Hepatocyte (in vitro differentiated cells): ENCODE measurements around the gene SERPINE2. TPM values are rescaled to one million over a fixed set of nuclear protein-coding genes. Genes with fewer than 3 reads are reported as not detected.

Experiments used
- DNase-seq: peaks from one replicate; pipeline ENCODE4 v3.0.0-alpha.2; 2016; ENCODE audit warnings: low spot score
- H2AFZ ChIP-seq: fragments of 200-600 bp; sonication (generic); 2 replicates; pipeline ENCODE4 v1.6.0; 2016; ENCODE audit warnings: antibody characterized with exemption, mild to moderate bottlenecking
- H3K27ac ChIP-seq: fragments of 200-600 bp; sonication (generic); 2 replicates; pipeline ENCODE4 v1.5.1; 2016; ENCODE audit warnings: mild to moderate bottlenecking
- H3K27me3 ChIP-seq: fragments of 200-600 bp; sonication (generic); 2 replicates; pipeline ENCODE4 v1.6.1; 2016
- H3K36me3 ChIP-seq: fragments of 200-600 bp; sonication (generic); replicated peaks from 2 replicates; pipeline ENCODE4 v1.5.1; 2016; ENCODE audit warnings: low read depth; ENCODE audit not compliant: insufficient read depth
- H3K4me1 ChIP-seq: fragments of 200-600 bp; sonication (generic); 2 replicates; pipeline ENCODE4 v1.5.1; 2016; ENCODE audit warnings: mild to moderate bottlenecking, moderate library complexity; ENCODE audit not compliant: insufficient read depth
- H3K4me2 ChIP-seq: fragments of 200-600 bp; sonication (generic); 2 replicates; pipeline ENCODE4 v1.6.0; 2016
- H3K4me3 ChIP-seq: fragments of 200-600 bp; sonication (generic); 2 replicates; pipeline ENCODE4 v1.5.1; 2016; ENCODE audit warnings: mild to moderate bottlenecking
- H3K79me2 ChIP-seq: fragments of 200-600 bp; sonication (generic); 2 replicates; pipeline ENCODE4 v1.6.0; 2017; ENCODE audit warnings: mild to moderate bottlenecking
- H3K9me2 ChIP-seq: fragments of 200-600 bp; sonication (generic); replicated peaks from 2 replicates; pipeline ENCODE4 v1.6.0; 2017; ENCODE audit warnings: mild to moderate bottlenecking; ENCODE audit not compliant: insufficient read depth
- H3K9me3 ChIP-seq: fragments of 200-600 bp; sonication (generic); 2 replicates; pipeline ENCODE4 v1.5.1; 2016; ENCODE audit warnings: low read depth, mild to moderate bottlenecking
- H4K20me1 ChIP-seq: fragments of 200-600 bp; sonication (generic); 2 replicates; pipeline ENCODE4 v1.6.0; 2016; ENCODE audit warnings: mild to moderate bottlenecking; ENCODE audit not compliant: insufficient read depth, poor library complexity, severe bottlenecking
- CTCF ChIP-seq: fragments of 200-600 bp; sonication (generic); IDR thresholded peaks from 2 replicates; pipeline ENCODE4 v1.5.1; 2016; ENCODE audit warnings: antibody characterized with exemption, mild to moderate bottlenecking; ENCODE audit not compliant: poor library complexity
- EZH2 ChIP-seq: fragments of 200-600 bp; sonication (generic); IDR thresholded peaks from 2 replicates; pipeline ENCODE4 v1.6.1; 2016; ENCODE audit warnings: antibody characterized with exemption, mild to moderate bottlenecking, borderline replicate concordance
- EZH2phosphoT487 ChIP-seq: fragments of 200-600 bp; sonication (generic); IDR thresholded peaks from one replicate; pipeline ENCODE4 v1.6.1; 2018; ENCODE audit warnings: antibody characterized with exemption, mild to moderate bottlenecking, low read depth, moderate library complexity; ENCODE audit not compliant: unreplicated experiment, severe bottlenecking
- WGBS: methylation state at CpG from one replicate; pipeline ENCODE4 v1.1.6; 2016; ENCODE audit warnings: low lambda C conversion rate; ENCODE audit errors: missing lambda C conversion rate; 5-methylcytosine and 5-hydroxymethylcytosine counted together
- polyA plus RNA-seq: library from polyadenylated mRNA; unstranded; fragments of >200 nt; fragmentation: Nextera tagmentation; extraction: Ambion mirVana; gene quantifications from 2 replicates; pipeline ENCODE4 v1.2.1, GENCODE V29; 2016
- total RNA-seq: library from RNA; depleted of rRNA; stranded (reverse); fragments of >200 nt; gene quantifications from 2 replicates; pipeline ENCODE4 v1.2.3, GENCODE V29; 2014

The SERPINE2 gene
- total and polyA plus RNA-seq, 2 experiments from 2014 or later: 186 to 427 TPM

- H3K4me3 ChIP-seq: no peak overlapping the region
- no peaks in the 10 kb centered on the region for H3K27me3 ChIP-seq
- H3K27ac ChIP-seq: no peak overlapping the region
- peaks cover 9% of the 10 kb centered on the region for H3K4me1 ChIP-seq
- no peaks in the 10 kb centered on the region for H4K20me1 ChIP-seq
- H3K9me2 ChIP-seq: no peaks in the 10 kb centered on the region
- H2AFZ ChIP-seq: no peak overlapping the region
- no peak overlapping the region for H3K4me2 ChIP-seq
- no peak for DNase-seq
- 86% methylated on average over 5 of the region's 5 CpGs for WGBS
- H3K36me3 ChIP-seq: no peaks in the 10 kb centered on the region
- peaks cover 66% of the 10 kb centered on the region for H3K79me2 ChIP-seq
- H3K9me3 ChIP-seq: no peaks in the 10 kb centered on the region
- TF ChIP-seq EZH2phosphoT487 (no peak), EZH2 (no peak), CTCF (no peak)
These were observed 11.2 kb downstream of the SERPINE2 start for GRCh38 chr2:224027931-224028330.

GRCh38 chr2:224027070-224027469 is 12.0 kb downstream of the SERPINE2 start:
- DNase-seq: no peak
- Histone ChIP-seq H2AFZ (no peak overlapping the region), H3K4me2 (no peak overlapping the region), H3K36me3 (no peaks in the 10 kb centered on the region), H3K27ac (no peak overlapping the region), H3K9me3 (no peaks in the 10 kb centered on the region), H4K20me1 (no peaks in the 10 kb centered on the region), H3K4me1 (peaks cover 9% of the 10 kb centered on the region), H3K9me2 (no peaks in the 10 kb centered on the region), H3K4me3 (no peak overlapping the region), H3K79me2 (peaks cover 59% of the 10 kb centered on the region), H3K27me3 (no peaks in the 10 kb centered on the region)
- TF ChIP-seq EZH2phosphoT487 (no peak), CTCF (no peak), EZH2 (no peak)
- 53% methylated on average over 5 of the region's 5 CpGs for WGBS

GRCh38 chr2:224025874-224026273 is 13.2 kb downstream of the SERPINE2 start:
- H3K27ac ChIP-seq: no peak overlapping the region
- TF ChIP-seq EZH2: no peak
- TF ChIP-seq CTCF: no peak
- TF ChIP-seq EZH2phosphoT487: no peak
- peaks cover 5% of the 10 kb centered on the region for H3K4me1 ChIP-seq
- WGBS: 92% methylated on average over 7 of the region's 7 CpGs
- H3K4me2 ChIP-seq: no peak overlapping the region
- H2AFZ ChIP-seq: no peak overlapping the region
- peaks cover 53% of the 10 kb centered on the region for H3K79me2 ChIP-seq
- no peak overlapping the region for H3K4me3 ChIP-seq
- H3K9me3 ChIP-seq: no peaks in the 10 kb centered on the region
- H3K36me3 ChIP-seq: no peaks in the 10 kb centered on the region
- no peak for DNase-seq
- no peaks in the 10 kb centered on the region for H4K20me1 ChIP-seq
- no peaks in the 10 kb centered on the region for H3K27me3 ChIP-seq
- H3K9me2 ChIP-seq: no peaks in the 10 kb centered on the region

- Histone ChIP-seq H3K36me3 (no peaks in the 10 kb centered on the region), H4K20me1 (no peaks in the 10 kb centered on the region), H3K4me1 (no peaks in the 10 kb centered on the region), H2AFZ (no peak overlapping the region), H3K79me2 (peaks cover 46% of the 10 kb centered on the region), H3K27ac (no peak overlapping the region), H3K4me3 (no peak overlapping the region), H3K9me3 (no peaks in the 10 kb centered on the region), H3K27me3 (no peaks in the 10 kb centered on the region), H3K4me2 (no peak overlapping the region), H3K9me2 (no peaks in the 10 kb centered on the region)
- no peak for DNase-seq
- 67% methylated on average over 4 of the region's 4 CpGs for WGBS
- no peak for TF ChIP-seq CTCF
- no peak for TF ChIP-seq EZH2phosphoT487
- no peak for TF ChIP-seq EZH2
These were observed 14.8 kb downstream of the SERPINE2 start for GRCh38 chr2:224024270-224024669.
